Kidney epithelial cell (primary cell): ENCODE measurements around the gene PIK3C2B. TPM values are rescaled to one million over a fixed set of nuclear protein-coding genes. Genes with fewer than 3 reads are reported as not detected.
A peak's percentile ranks its signal among the peaks of the same experiment; 100 is the strongest.

ENCODE experiments used
- DNase-seq: peaks from one replicate; pipeline ENCODE4 v3.0.0-alpha.2; 2010; ENCODE audit warnings: low read depth
- H3K27me3 ChIP-seq: 2 replicates; pipeline ENCODE4 v1.6.0; 2011; ENCODE audit warnings: low read length; ENCODE audit not compliant: control insufficient read depth, insufficient read depth
- H3K36me3 ChIP-seq: 2 replicates; pipeline ENCODE4 v1.5.1; 2011; ENCODE audit warnings: low read length; ENCODE audit not compliant: control insufficient read depth, insufficient read depth
- H3K4me3 ChIP-seq: 2 replicates; pipeline ENCODE4 v1.5.1; 2011; ENCODE audit warnings: low read depth, mild to moderate bottlenecking, control low read depth, low read length
- total RNA-seq: library from RNA; depleted of rRNA; stranded (reverse); fragments of >200 nt; gene quantifications from 2 replicates; pipeline ENCODE4 v1.2.3, GENCODE V29; 2015
- TF ChIP-seq, protein P1 (sequence below): IDR thresholded peaks from 2 replicates; pipeline ENCODE4 v1.5.1; 2011; ENCODE audit warnings: mild to moderate bottlenecking, moderate library complexity, low read length, control low read depth, inconsistent platforms; ENCODE audit not compliant: insufficient read depth, poor library complexity, severe bottlenecking

Gene PIK3C2B
- total RNA-seq, 1 donor from 2014 or later: 2.8 TPM

DNA sequence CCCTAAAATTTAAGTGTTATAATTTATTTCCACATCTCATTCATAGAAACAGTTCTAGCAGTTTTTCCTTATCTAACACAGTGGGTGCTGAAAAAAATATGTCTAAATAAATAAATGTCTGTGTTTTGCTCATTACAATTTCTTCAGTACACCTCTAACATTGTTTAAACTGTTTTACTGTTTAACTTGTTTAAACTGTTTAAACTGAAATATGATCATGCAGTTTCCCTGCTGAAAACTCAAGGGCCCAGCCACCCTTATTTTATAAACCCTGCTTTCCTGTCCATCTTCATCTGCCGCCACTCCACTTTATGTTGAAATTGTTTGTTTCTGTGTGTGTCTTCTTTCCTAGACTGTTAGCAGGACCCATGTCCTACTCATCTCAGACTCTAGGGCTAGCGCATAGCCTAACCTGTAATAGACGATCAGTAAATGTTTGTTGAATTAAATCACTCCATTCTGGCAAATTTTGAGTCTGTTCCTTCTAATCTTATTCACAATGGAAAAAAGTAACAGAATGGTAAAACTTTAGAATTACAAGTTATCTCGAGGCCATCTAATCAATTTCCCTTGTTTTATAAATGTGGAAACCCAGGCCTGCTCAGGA is 9.4 kb upstream of the PIK3C2B start:
- no peaks in the 10 kb centered on the region for H3K36me3 ChIP-seq
- no peak for DNase-seq
- no peaks in the 10 kb centered on the region for H3K27me3 ChIP-seq
- TF ChIP-seq, protein P1, sequence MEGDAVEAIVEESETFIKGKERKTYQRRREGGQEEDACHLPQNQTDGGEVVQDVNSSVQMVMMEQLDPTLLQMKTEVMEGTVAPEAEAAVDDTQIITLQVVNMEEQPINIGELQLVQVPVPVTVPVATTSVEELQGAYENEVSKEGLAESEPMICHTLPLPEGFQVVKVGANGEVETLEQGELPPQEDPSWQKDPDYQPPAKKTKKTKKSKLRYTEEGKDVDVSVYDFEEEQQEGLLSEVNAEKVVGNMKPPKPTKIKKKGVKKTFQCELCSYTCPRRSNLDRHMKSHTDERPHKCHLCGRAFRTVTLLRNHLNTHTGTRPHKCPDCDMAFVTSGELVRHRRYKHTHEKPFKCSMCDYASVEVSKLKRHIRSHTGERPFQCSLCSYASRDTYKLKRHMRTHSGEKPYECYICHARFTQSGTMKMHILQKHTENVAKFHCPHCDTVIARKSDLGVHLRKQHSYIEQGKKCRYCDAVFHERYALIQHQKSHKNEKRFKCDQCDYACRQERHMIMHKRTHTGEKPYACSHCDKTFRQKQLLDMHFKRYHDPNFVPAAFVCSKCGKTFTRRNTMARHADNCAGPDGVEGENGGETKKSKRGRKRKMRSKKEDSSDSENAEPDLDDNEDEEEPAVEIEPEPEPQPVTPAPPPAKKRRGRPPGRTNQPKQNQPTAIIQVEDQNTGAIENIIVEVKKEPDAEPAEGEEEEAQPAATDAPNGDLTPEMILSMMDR: no peak
- no peak overlapping the region for H3K4me3 ChIP-seq

DNA sequence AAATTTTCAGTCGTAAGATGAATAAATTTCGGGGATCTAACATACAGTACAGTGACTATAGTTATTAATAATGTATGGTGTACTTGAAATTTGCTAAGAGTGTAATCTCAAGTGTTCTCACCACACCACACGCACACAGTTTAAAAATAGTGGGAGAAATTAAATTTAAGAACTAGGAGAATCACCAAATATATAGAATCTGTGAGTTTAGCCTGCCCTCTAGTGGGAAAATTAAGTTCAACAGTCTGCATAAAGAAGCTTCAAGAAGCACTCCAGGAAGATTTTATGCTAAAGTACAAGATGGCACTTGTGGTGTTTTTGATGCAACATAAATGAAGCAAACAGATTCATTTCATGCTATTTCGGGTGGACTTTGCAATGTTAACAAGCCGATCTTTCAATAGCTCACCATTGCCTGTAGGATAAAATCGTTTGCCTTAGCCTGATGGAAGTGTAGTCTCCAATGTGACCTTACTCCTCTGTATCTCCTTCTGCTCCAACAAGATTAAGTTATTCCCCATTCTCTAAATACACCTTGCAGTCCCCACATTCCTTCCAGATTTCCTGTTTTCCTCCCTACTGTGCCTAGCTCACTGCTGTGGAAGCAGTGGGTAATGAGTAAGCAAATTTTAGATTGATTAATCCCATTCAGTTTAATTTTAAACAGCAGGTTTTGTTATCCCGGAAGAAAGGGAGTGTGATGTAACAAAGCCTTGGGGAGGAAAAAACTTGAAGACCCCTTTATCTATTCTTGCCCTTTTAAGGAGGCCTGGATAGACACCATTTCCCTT is 8.7 kb upstream of the PIK3C2B start:
- H3K27me3 ChIP-seq: no peaks in the 10 kb centered on the region
- no peaks in the 10 kb centered on the region for H3K36me3 ChIP-seq
- TF ChIP-seq, protein P1: peak; percentile 48
- DNase-seq: no peak
- H3K4me3 ChIP-seq: no peak overlapping the region

DNA sequence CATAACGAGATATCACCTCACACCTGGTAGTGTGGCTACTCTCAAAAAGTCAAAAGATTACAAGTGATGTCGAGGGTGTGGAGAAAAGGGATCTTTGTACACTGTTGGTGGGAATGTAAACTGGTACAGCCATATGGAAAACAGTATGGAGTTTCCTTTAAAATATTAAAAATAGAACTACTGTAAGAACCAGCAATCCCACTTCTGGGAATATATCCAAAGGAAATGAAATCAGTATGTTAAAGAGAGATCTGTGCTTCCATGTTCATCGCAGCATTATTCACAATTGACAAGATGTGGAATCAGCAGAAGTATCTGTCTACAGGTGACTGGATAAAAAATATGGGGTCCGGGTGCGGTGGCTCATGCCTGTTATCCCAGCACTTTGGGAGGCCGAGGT is 7.6 kb upstream of the PIK3C2B start:
- TF ChIP-seq, protein P1: no peak
- Histone ChIP-seq H3K36me3 (no peaks in the 10 kb centered on the region), H3K4me3 (no peak overlapping the region), H3K27me3 (no peaks in the 10 kb centered on the region)
- DNase-seq: no peak

DNA sequence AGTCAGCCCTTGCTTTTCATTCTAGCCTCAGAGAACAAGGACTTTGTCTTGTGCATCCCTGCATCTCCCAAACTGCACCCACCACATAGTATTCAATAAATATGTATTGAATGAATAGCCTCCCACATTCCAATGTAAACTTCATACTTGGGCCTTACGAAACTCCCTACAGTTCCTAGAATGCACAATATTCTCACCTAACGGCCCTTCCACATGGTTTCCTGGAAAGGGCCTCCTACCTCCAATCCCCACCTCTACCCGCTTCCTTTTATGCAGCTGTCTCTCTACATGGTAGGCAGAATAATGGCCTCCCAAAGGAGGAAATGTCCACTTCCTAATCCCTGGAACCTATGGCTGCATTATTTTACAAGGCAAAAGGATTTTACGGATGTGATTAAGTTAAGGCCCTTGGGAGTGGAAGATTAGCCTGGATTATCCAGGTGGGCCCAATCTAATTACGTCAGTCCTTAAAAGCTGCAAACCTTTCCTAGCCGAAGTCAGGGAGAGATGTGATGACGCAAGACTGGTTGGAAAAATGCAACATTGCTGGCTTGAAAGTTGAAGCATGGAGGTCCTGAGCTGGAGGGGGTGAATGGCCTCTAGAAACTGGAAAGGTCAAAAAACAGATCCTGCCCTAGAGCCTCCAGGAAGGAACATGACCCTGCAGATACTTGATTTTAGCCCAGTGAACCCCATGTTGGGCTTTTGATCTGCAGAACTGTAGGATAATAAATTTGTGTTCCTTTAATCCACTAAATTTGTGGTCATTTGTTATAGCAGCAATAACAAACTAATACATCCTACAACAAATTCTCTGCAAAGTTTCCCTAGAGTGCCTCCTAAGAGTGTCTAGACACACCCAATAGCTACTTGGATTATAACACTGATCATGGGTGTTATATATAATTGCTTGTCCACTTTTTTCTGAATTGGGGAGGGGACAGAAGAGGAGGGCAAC is 5.2 kb upstream of the PIK3C2B start:
- H3K4me3 ChIP-seq: no peak overlapping the region
- no peaks in the 10 kb centered on the region for H3K36me3 ChIP-seq
- H3K27me3 ChIP-seq: peaks cover 2% of the 10 kb centered on the region
- TF ChIP-seq, protein P1: no peak
- DNase-seq: no peak

DNA sequence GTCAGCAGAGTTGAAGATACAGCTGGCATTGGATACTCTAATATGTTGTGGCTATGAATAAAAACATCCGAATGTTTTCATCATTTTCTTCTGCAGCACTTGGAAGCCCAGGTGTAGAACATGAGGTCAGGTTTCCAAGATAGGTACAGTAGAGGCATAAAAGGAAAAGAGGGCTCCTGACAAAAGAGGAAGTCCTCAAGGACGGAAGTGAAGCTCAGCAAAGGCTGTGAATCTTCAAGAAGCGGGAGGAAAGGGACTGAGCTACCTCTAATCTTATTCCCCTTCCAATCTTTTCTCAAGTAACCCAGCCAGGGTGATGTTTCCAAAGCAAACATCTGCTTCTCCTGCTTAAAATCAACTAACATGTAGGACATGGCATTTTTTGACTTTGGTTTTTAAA is 4.4 kb upstream of the PIK3C2B start:
- H3K27me3 ChIP-seq: peaks cover 2% of the 10 kb centered on the region
- no peak for DNase-seq
- TF ChIP-seq, protein P1: no peak

More for the DNA sequence above, 4.4 kb upstream of the PIK3C2B start:
- Histone ChIP-seq H3K4me3 (no peak overlapping the region), H3K36me3 (no peaks in the 10 kb centered on the region)
